ENCODE measurements around the gene DOCK2. TPM values are rescaled to one million over a fixed set of nuclear protein-coding genes. Genes with fewer than 3 reads are reported as not detected.
A peak's percentile ranks its signal among the peaks of the same experiment; 100 is the strongest.

DOCK2 gene
- total and polyA plus RNA-seq, 2 donors (not counting 1 experiment from before 2014, with no cell fraction given), result 1.1 to 8.9 TPM

- Histone ChIP-seq H3K4me1 (ENCODE audit: control insufficient read depth, extremely low read depth, insufficient read depth, low read length) (no peaks in the 10 kb centered on the region), H3K9ac (ENCODE audit: insufficient read depth, low read length) (no peak overlapping the region), H3K9me3 (ENCODE audit: control insufficient read depth, insufficient read depth, low read depth, low read length) (no peaks in the 10 kb centered on the region), H3K36me3 (ENCODE audit: control insufficient read depth, insufficient read depth, low read length) (no peaks in the 10 kb centered on the region), H2AFZ (ENCODE audit: low read length) (no peak overlapping the region), H3K27me3 (ENCODE audit: control insufficient read depth, insufficient read depth, low read length) (no peaks in the 10 kb centered on the region), H3K27ac (ENCODE audit: insufficient read depth, low read length) (no peak overlapping the region), H3K4me3 (replicated peaks in 1 of 4; ENCODE audit: control extremely low read depth in 1 of 4, insufficient read depth in 1 of 4, low read depth in 3 of 4, low read length in 4 of 4) (no peak overlapping the region), H4K20me1 (ENCODE audit: control insufficient read depth, extremely low read depth, insufficient read depth, low read length) (no peaks in the 10 kb centered on the region), H3K79me2 (ENCODE audit: control insufficient read depth, insufficient read depth, low read length) (no peaks in the 10 kb centered on the region), H3K4me2 (ENCODE audit: extremely low read depth, insufficient read depth, low read length) (no peak overlapping the region)
- DNase-seq (ENCODE audit: low read depth in 2 of 2), result no peak
- no peak for TF ChIP-seq EZH2 (IDR thresholded peaks at IDR 0.05; ENCODE audit: low read length, missing control alignments)
- TF ChIP-seq, protein P1, sequence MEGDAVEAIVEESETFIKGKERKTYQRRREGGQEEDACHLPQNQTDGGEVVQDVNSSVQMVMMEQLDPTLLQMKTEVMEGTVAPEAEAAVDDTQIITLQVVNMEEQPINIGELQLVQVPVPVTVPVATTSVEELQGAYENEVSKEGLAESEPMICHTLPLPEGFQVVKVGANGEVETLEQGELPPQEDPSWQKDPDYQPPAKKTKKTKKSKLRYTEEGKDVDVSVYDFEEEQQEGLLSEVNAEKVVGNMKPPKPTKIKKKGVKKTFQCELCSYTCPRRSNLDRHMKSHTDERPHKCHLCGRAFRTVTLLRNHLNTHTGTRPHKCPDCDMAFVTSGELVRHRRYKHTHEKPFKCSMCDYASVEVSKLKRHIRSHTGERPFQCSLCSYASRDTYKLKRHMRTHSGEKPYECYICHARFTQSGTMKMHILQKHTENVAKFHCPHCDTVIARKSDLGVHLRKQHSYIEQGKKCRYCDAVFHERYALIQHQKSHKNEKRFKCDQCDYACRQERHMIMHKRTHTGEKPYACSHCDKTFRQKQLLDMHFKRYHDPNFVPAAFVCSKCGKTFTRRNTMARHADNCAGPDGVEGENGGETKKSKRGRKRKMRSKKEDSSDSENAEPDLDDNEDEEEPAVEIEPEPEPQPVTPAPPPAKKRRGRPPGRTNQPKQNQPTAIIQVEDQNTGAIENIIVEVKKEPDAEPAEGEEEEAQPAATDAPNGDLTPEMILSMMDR (conservative IDR thresholded peaks at IDR 0.05 in 1 of 2, IDR thresholded peaks at IDR 0.05 in 1 of 2; ENCODE audit: low read depth in 1 of 2, low read length in 2 of 2), result no peak
These were observed 152.4 kb downstream of the DOCK2 start for GRCh38 chr5:169789417-169789940.

DNA sequence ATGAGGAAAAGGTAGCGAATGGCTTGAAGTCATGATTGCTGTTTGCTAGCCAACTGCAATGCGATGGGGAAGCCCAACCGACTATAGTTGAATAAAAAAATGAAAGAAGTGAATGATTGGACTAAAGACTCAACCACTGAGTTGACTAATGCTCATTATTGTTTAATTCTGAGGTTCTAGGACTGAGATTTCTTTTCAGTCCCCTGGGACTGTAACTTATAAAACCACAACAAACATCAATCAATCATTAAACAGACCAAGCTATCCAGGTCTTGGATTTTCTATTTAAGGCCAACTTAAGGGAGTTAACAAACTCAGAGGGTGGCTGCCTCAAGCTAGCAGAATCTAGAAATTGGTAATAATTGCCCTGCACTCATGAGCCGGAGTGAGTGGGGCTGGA is 154.2 kb downstream of the DOCK2 start:
- Histone ChIP-seq H3K27ac (ENCODE audit: insufficient read depth, low read length) (no peak overlapping the region), H3K27me3 (ENCODE audit: control insufficient read depth, insufficient read depth, low read length) (no peaks in the 10 kb centered on the region), H3K4me1 (ENCODE audit: control insufficient read depth, extremely low read depth, insufficient read depth, low read length) (no peaks in the 10 kb centered on the region), H3K9me3 (ENCODE audit: control insufficient read depth, insufficient read depth, low read depth, low read length) (no peaks in the 10 kb centered on the region), H2AFZ (ENCODE audit: low read length) (no peak overlapping the region), H3K36me3 (ENCODE audit: control insufficient read depth, insufficient read depth, low read length) (no peaks in the 10 kb centered on the region), H3K9ac (ENCODE audit: insufficient read depth, low read length) (no peak overlapping the region), H4K20me1 (ENCODE audit: control insufficient read depth, extremely low read depth, insufficient read depth, low read length) (no peaks in the 10 kb centered on the region), H3K79me2 (ENCODE audit: control insufficient read depth, insufficient read depth, low read length) (no peaks in the 10 kb centered on the region), H3K4me3 (replicated peaks in 1 of 4; ENCODE audit: control extremely low read depth in 1 of 4, insufficient read depth in 1 of 4, low read depth in 3 of 4, low read length in 4 of 4) (no peak overlapping the region), H3K4me2 (ENCODE audit: extremely low read depth, insufficient read depth, low read length) (no peak overlapping the region)
- TF ChIP-seq, protein P1 (conservative IDR thresholded peaks at IDR 0.05 in 1 of 2, IDR thresholded peaks at IDR 0.05 in 1 of 2; ENCODE audit: low read depth in 1 of 2, low read length in 2 of 2), result no peak
- TF ChIP-seq EZH2 (IDR thresholded peaks at IDR 0.05; ENCODE audit: low read length, missing control alignments), result no peak
- peak in 1 of 2 donors; percentile 41 for DNase-seq (ENCODE audit: low read depth in 2 of 2)

- H3K9ac ChIP-seq (ENCODE audit: insufficient read depth, low read length), result no peak overlapping the region
- H3K4me1 ChIP-seq (ENCODE audit: control insufficient read depth, extremely low read depth, insufficient read depth, low read length), result no peaks in the 10 kb centered on the region
- no peaks in the 10 kb centered on the region for H3K79me2 ChIP-seq (ENCODE audit: control insufficient read depth, insufficient read depth, low read length)
- H3K36me3 ChIP-seq (ENCODE audit: control insufficient read depth, insufficient read depth, low read length), result no peaks in the 10 kb centered on the region
- DNase-seq (ENCODE audit: low read depth in 2 of 2), result peak in 1 of 2 donors; percentile 8
- TF ChIP-seq, protein P1 (conservative IDR thresholded peaks at IDR 0.05 in 1 of 2, IDR thresholded peaks at IDR 0.05 in 1 of 2; ENCODE audit: low read depth in 1 of 2, low read length in 2 of 2), result no peak
- no peak for TF ChIP-seq EZH2 (IDR thresholded peaks at IDR 0.05; ENCODE audit: low read length, missing control alignments)
- no peaks in the 10 kb centered on the region for H3K9me3 ChIP-seq (ENCODE audit: control insufficient read depth, insufficient read depth, low read depth, low read length)
- no peak overlapping the region for H2AFZ ChIP-seq (ENCODE audit: low read length)
- no peak overlapping the region for H3K4me2 ChIP-seq (ENCODE audit: extremely low read depth, insufficient read depth, low read length)
- H3K27me3 ChIP-seq (ENCODE audit: control insufficient read depth, insufficient read depth, low read length), result no peaks in the 10 kb centered on the region
- H3K27ac ChIP-seq (ENCODE audit: insufficient read depth, low read length), result no peak overlapping the region
- no peak overlapping the region for H3K4me3 ChIP-seq (replicated peaks in 1 of 4; ENCODE audit: control extremely low read depth in 1 of 4, insufficient read depth in 1 of 4, low read depth in 3 of 4, low read length in 4 of 4)
- H4K20me1 ChIP-seq (ENCODE audit: control insufficient read depth, extremely low read depth, insufficient read depth, low read length), result no peaks in the 10 kb centered on the region
These were observed 158.3 kb downstream of the DOCK2 start for GRCh38 chr5:169795338-169795737.

All from fibroblast of lung (primary cell).